Stimulated activated effector memory CD8-positive, alpha-beta T cell treated with anti-CD3 and anti-CD28 coated beads, Interleukin-12 subunit alpha, Interleukin-12 subunit beta, amount 100 ng/mL, for 72 hours (primary cell): ENCODE results near the gene CREB3L1.
A peak's percentile ranks its signal among the peaks of the same experiment; 100 is the strongest.

Source experiments
- ATAC-seq: fragments of 150-1000 bp; cut with Tn5 transposase; 2 replicates; pipeline ENCODE4 v1.10.0; 2021
- DNase-seq, 2 donors: peaks; one replicate each; pipeline ENCODE4 v3.0.0; 2021 to 2022; ENCODE audit warnings: low spot score in 2 of 2
- H3K27ac Mint-ChIP-seq: one replicate; pipeline ENCODE4 v1.8.0; 2022; ENCODE audit warnings: mild to moderate bottlenecking, mixed read lengths
- H3K36me3 Mint-ChIP-seq: one replicate; pipeline ENCODE4 v1.8.0; 2022; ENCODE audit warnings: mild to moderate bottlenecking, mixed read lengths
- H3K4me1 Mint-ChIP-seq: one replicate; pipeline ENCODE4 v1.8.0; 2022; ENCODE audit warnings: mixed read lengths
- H3K4me3 Mint-ChIP-seq: one replicate; pipeline ENCODE4 v1.8.0; 2022; ENCODE audit warnings: mild to moderate bottlenecking, mixed read lengths
- H3K9me3 Mint-ChIP-seq: one replicate; pipeline ENCODE4 v1.8.0; 2022; ENCODE audit warnings: mixed read lengths

Gene CREB3L1

GRCh38 chr11:46332568-46333393 is 55.3 kb downstream of the CREB3L1 start:
- peak; percentile 48 for ATAC-seq
- no peaks in the 10 kb centered on the region for H3K36me3 Mint-ChIP-seq
- H3K4me1 Mint-ChIP-seq, result peaks cover 27% of the 10 kb centered on the region

GRCh38 chr11:46333394-46333947 is 56.0 kb downstream of the CREB3L1 start:
- Mint-ChIP-seq H3K9me3 (no peaks in the 10 kb centered on the region), H3K4me3 (peak overlapping the region; percentile 14), H3K36me3 (no peaks in the 10 kb centered on the region), H3K27ac (no peak overlapping the region), H3K4me1 (peaks cover 27% of the 10 kb centered on the region)
- no peak for DNase-seq
- ATAC-seq, result peak; percentile 5

More at GRCh38 chr11:46332568-46333393, 55.3 kb downstream of the CREB3L1 start:
- Mint-ChIP-seq H3K9me3 (no peaks in the 10 kb centered on the region), H3K4me3 (peak overlapping the region; percentile 14), H3K27ac (no peak overlapping the region)
- peak in 1 of 2 donors; percentile 5 for DNase-seq

- H3K36me3 Mint-ChIP-seq, result no peaks in the 10 kb centered on the region
- DNase-seq (no peak), ATAC-seq (no peak)
- peaks cover 27% of the 10 kb centered on the region for H3K4me1 Mint-ChIP-seq
- no peaks in the 10 kb centered on the region for H3K9me3 Mint-ChIP-seq
- no peak overlapping the region for H3K27ac Mint-ChIP-seq
- peak overlapping the region; percentile 14 for H3K4me3 Mint-ChIP-seq
Observed at GRCh38 chr11:46334211-46334610, 56.7 kb downstream of the CREB3L1 start.

- Mint-ChIP-seq H3K9me3 (no peaks in the 10 kb centered on the region), H3K4me1 (peaks cover 23% of the 10 kb centered on the region), H3K4me3 (no peak overlapping the region), H3K27ac (no peak overlapping the region), H3K36me3 (no peaks in the 10 kb centered on the region)
- no peak for ATAC-seq
- no peak for DNase-seq
Observed at GRCh38 chr11:46335271-46335670, 57.8 kb downstream of the CREB3L1 start.

- no peak overlapping the region for H3K4me3 Mint-ChIP-seq
- no peak overlapping the region for H3K27ac Mint-ChIP-seq
- no peaks in the 10 kb centered on the region for H3K36me3 Mint-ChIP-seq
Observed at GRCh38 chr11:46335890-46336562, 58.6 kb downstream of the CREB3L1 start.

GRCh38 chr11:46336563-46337180 is 59.2 kb downstream of the CREB3L1 start:
- Mint-ChIP-seq H3K36me3 (no peaks in the 10 kb centered on the region), H3K4me1 (peaks cover 9% of the 10 kb centered on the region), H3K4me3 (no peak overlapping the region), H3K27ac (no peak overlapping the region), H3K9me3 (no peaks in the 10 kb centered on the region)
- DNase-seq (no peak), ATAC-seq (no peak)

More at GRCh38 chr11:46335890-46336562, 58.6 kb downstream of the CREB3L1 start:
- no peak for DNase-seq
- Mint-ChIP-seq H3K9me3 (no peaks in the 10 kb centered on the region), H3K4me1 (peaks cover 16% of the 10 kb centered on the region)
- no peak for ATAC-seq

GRCh38 chr11:46337626-46338345 is 60.3 kb downstream of the CREB3L1 start:
- H3K27ac Mint-ChIP-seq, result no peak overlapping the region
- H3K9me3 Mint-ChIP-seq, result no peaks in the 10 kb centered on the region
- H3K4me1 Mint-ChIP-seq, result peaks cover 6% of the 10 kb centered on the region
- DNase-seq (no peak), ATAC-seq (no peak)
- H3K36me3 Mint-ChIP-seq, result no peaks in the 10 kb centered on the region
- no peak overlapping the region for H3K4me3 Mint-ChIP-seq

- Mint-ChIP-seq H3K27ac (no peak overlapping the region), H3K36me3 (no peaks in the 10 kb centered on the region), H3K9me3 (no peaks in the 10 kb centered on the region), H3K4me1 (peaks cover 1% of the 10 kb centered on the region), H3K4me3 (no peak overlapping the region)
- ATAC-seq (no peak), DNase-seq (no peak)
Observed at GRCh38 chr11:46338636-46338987, 61.1 kb downstream of the CREB3L1 start.

- Mint-ChIP-seq H3K27ac (no peak overlapping the region), H3K4me3 (no peak overlapping the region), H3K36me3 (no peaks in the 10 kb centered on the region), H3K4me1 (no peaks in the 10 kb centered on the region), H3K9me3 (no peaks in the 10 kb centered on the region)
- no peak for ATAC-seq
- no peak for DNase-seq
Observed at GRCh38 chr11:46338988-46339666, 61.7 kb downstream of the CREB3L1 start.

- DNase-seq (no peak), ATAC-seq (no peak)
- Mint-ChIP-seq H3K36me3 (no peaks in the 10 kb centered on the region), H3K9me3 (no peaks in the 10 kb centered on the region), H3K4me3 (no peak overlapping the region), H3K4me1 (peaks cover 2% of the 10 kb centered on the region), H3K27ac (no peak overlapping the region)
Observed at GRCh38 chr11:46339816-46340215, 62.4 kb downstream of the CREB3L1 start.

GRCh38 chr11:46341454-46341853 is 64.0 kb downstream of the CREB3L1 start:
- Mint-ChIP-seq H3K27ac (no peak overlapping the region), H3K4me1 (peaks cover 19% of the 10 kb centered on the region), H3K4me3 (no peak overlapping the region), H3K9me3 (no peaks in the 10 kb centered on the region), H3K36me3 (no peaks in the 10 kb centered on the region)
- ATAC-seq (no peak), DNase-seq (no peak)

GRCh38 chr11:46342239-46342638 is 64.8 kb downstream of the CREB3L1 start:
- Mint-ChIP-seq H3K27ac (no peak overlapping the region), H3K4me3 (no peak overlapping the region), H3K9me3 (no peaks in the 10 kb centered on the region), H3K36me3 (peaks cover 4% of the 10 kb centered on the region), H3K4me1 (peaks cover 25% of the 10 kb centered on the region)
- no peak for ATAC-seq
- DNase-seq, result no peak

- Mint-ChIP-seq H3K36me3 (peaks cover 4% of the 10 kb centered on the region), H3K4me1 (peaks cover 29% of the 10 kb centered on the region), H3K9me3 (no peaks in the 10 kb centered on the region), H3K27ac (no peak overlapping the region), H3K4me3 (no peak overlapping the region)
- no peak for ATAC-seq
- DNase-seq, result no peak
Observed at GRCh38 chr11:46343520-46343919, 66.1 kb downstream of the CREB3L1 start.

GRCh38 chr11:46345131-46345597 is 67.7 kb downstream of the CREB3L1 start:
- ATAC-seq (no peak), DNase-seq (no peak)
- H3K36me3 Mint-ChIP-seq, result peaks cover 4% of the 10 kb centered on the region
- H3K27ac Mint-ChIP-seq, result peak overlapping the region; percentile 69
- H3K4me3 Mint-ChIP-seq, result peak overlapping the region; percentile 74
- H3K9me3 Mint-ChIP-seq, result no peaks in the 10 kb centered on the region
- peaks cover 46% of the 10 kb centered on the region for H3K4me1 Mint-ChIP-seq
